Ishikawa (cell line): ENCODE data around the gene INTS2.

Experiments used
- TAF1 ChIP-seq: IDR thresholded peaks from 2 replicates; pipeline ENCODE4 v1.6.1; 2012; ENCODE audit warnings: low read depth, mild to moderate bottlenecking
- YY1 ChIP-seq: IDR thresholded peaks from 2 replicates; pipeline ENCODE4 v1.6.1; 2012; ENCODE audit warnings: low read depth
- TF ChIP-seq, protein P1 (sequence below): IDR thresholded peaks from 2 replicates; pipeline ENCODE4 v1.6.1; 2012
- TF ChIP-seq, protein P2 (sequence below): IDR thresholded peaks from 2 replicates; pipeline ENCODE4 v1.6.1; 2012

DNA sequence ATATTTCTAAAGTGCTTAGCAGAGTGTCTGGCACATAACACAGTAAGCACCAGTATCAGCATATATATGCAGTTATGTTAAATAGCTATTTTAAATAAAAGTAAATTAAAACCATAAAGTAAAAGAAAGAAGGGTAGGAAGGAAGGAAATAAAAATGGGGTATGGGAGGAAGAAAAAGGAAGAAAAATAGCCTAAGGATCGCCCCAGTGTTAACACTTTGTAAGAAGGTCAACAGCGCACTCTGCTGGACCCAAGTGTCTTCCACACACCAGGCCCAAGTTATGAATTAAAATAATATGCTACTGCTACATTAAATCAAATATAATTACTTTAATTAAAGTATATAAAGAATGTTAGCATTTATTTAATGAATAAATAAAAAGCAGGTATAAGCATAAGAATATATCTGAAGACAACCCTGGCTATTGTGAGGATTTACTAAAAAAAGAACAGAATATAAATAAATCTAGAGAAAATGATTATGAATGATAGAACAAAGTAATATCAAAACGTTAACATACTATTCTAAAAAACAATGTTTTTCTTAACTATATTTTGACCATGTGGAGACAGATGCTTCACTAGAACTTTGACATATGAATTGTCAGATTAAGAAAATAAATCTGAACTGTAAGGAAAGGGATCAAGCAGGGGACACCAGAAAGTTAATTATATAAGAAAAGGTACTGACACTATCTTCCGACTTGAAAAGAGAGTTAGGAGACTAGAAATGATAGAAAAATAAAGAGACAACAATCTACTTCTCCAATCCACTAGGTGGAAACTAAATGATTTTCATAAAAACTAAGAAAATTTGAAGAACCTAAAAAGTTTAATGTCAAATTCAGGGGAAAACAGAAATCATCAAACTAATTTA lies 90.4 kb downstream of the INTS2 start:
- TF ChIP-seq TAF1, result no peak
- TF ChIP-seq, protein P1, sequence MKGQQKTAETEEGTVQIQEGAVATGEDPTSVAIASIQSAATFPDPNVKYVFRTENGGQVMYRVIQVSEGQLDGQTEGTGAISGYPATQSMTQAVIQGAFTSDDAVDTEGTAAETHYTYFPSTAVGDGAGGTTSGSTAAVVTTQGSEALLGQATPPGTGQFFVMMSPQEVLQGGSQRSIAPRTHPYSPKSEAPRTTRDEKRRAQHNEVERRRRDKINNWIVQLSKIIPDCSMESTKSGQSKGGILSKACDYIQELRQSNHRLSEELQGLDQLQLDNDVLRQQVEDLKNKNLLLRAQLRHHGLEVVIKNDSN, result no peak
- TF ChIP-seq, protein P2, sequence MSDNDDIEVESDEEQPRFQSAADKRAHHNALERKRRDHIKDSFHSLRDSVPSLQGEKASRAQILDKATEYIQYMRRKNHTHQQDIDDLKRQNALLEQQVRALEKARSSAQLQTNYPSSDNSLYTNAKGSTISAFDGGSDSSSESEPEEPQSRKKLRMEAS, result no peak
- TF ChIP-seq YY1, result no peak
